PC-3 (cell line): Measurements from ENCODE around the gene ENG. TPM values are rescaled to one million over a fixed set of nuclear protein-coding genes. Genes with fewer than 3 reads are reported as not detected.

Source experiments
- ATAC-seq: fragments of 200-7000 bp; cut with Tn5 transposase; 2 replicates; pipeline ENCODE4 v1.9.1; 2020; ENCODE audit warnings: mild to moderate bottlenecking, moderate library complexity
- BruUV-seq: library from RNA; stranded (reverse); fragments of 400-500 nt; replicated peaks from 2 replicates; lab custom pipeline; 2021; lab: Mats Ljungman, UMichigan
- CTCF ChIA-PET: fragments of 300-600 bp; sonication (Branson Sonifier 250); formaldehyde crosslinking; loops from one replicate; lab custom pipeline; 2022; ENCODE audit warnings: antibody characterized with exemption; lab: Charles Lee
- POLR2A ChIA-PET: fragments of 300-600 bp; sonication (Branson Sonifier 250); formaldehyde crosslinking; loops from one replicate; lab custom pipeline; 2022; ENCODE audit warnings: antibody characterized with exemption; ENCODE audit not compliant: unreplicated experiment; lab: Charles Lee
- DNase-seq: peaks from one replicate; pipeline ENCODE4 v3.0.0-alpha.2; 2015
- H2AFZ ChIP-seq: fragments of 300-600 bp; sonication (generic); 2 replicates; pipeline ENCODE4 v1.6.0; 2016; ENCODE audit warnings: antibody characterized with exemption, low read length
- H3F3A ChIP-seq: fragments of 300-600 bp; sonication (generic); one replicate; pipeline ENCODE4 v1.6.0; 2017; ENCODE audit warnings: antibody characterized with exemption, low read length, control low read depth, mild to moderate bottlenecking; ENCODE audit not compliant: unreplicated experiment
- H3K27ac ChIP-seq: fragments of 300-600 bp; sonication (generic); 2 replicates; pipeline ENCODE4 v1.5.1; 2016; ENCODE audit warnings: mild to moderate bottlenecking, low read length
- H3K27me3 ChIP-seq: fragments of 300-600 bp; sonication (generic); 2 replicates; pipeline ENCODE4 v1.6.1; 2016; ENCODE audit warnings: low read length, mixed read lengths
- H3K36me3 ChIP-seq: fragments of 300-600 bp; sonication (generic); 2 replicates; pipeline ENCODE4 v1.6.1; 2016; ENCODE audit warnings: low read depth, mixed run types, low read length, mixed read lengths
- H3K4me1 ChIP-seq: fragments of 300-600 bp; sonication (generic); 2 replicates; pipeline ENCODE4 v1.5.1; 2016; ENCODE audit warnings: low read length; ENCODE audit not compliant: insufficient read depth
- H3K4me2 ChIP-seq: fragments of 300-600 bp; sonication (generic); 2 replicates; pipeline ENCODE4 v1.6.0; 2016; ENCODE audit warnings: low read length
- H3K4me3 ChIP-seq: fragments of 300-600 bp; sonication (generic); 2 replicates; pipeline ENCODE4 v1.5.1; 2016; ENCODE audit warnings: mild to moderate bottlenecking, low read length, mixed read lengths
- H3K79me2 ChIP-seq: fragments of 300-600 bp; sonication (generic); 2 replicates; pipeline ENCODE4 v1.6.1; 2017; ENCODE audit warnings: low read length, mixed read lengths
- H3K9ac ChIP-seq: fragments of 300-600 bp; sonication (generic); 2 replicates; pipeline ENCODE4 v1.6.0; 2016; ENCODE audit warnings: mild to moderate bottlenecking, low read length
- H3K9me2 ChIP-seq: fragments of 300-600 bp; sonication (generic); replicated peaks from 2 replicates; pipeline ENCODE4 v1.6.1; 2016; ENCODE audit warnings: mixed run types, low read length, mixed read lengths
- H3K9me3 ChIP-seq: fragments of 300-600 bp; sonication (generic); 2 replicates; pipeline ENCODE4 v1.6.1; 2016; ENCODE audit warnings: low read length, mixed read lengths
- H4K20me1 ChIP-seq: fragments of 300-600 bp; sonication (generic); 2 replicates; pipeline ENCODE4 v1.6.1; 2016; ENCODE audit warnings: low read length, mixed read lengths
- EZH2 ChIP-seq: fragments of 300-600 bp; sonication (generic); IDR thresholded peaks from one replicate; pipeline ENCODE4 v1.6.1; 2017; ENCODE audit warnings: antibody characterized with exemption, mild to moderate bottlenecking, low read length; ENCODE audit not compliant: unreplicated experiment
- EZH2phosphoT487 ChIP-seq: fragments of 300-600 bp; sonication (generic); IDR thresholded peaks from 2 replicates; pipeline ENCODE4 v1.6.1; 2018; ENCODE audit warnings: mild to moderate bottlenecking, antibody characterized with exemption, low read length, borderline replicate concordance
- intact Hi-C: fragments of 100-400 bp; cut with micrococcal nuclease; formaldehyde crosslinking; loops from 2 replicates; pipeline ENCODE4 v1.9.0; 2023
- total RNA-seq: library from RNA; depleted of rRNA; stranded (reverse); fragments of >200 nt; gene quantifications from 2 replicates; pipeline ENCODE4 v1.2.3, GENCODE V29; 2014
- TF ChIP-seq, protein P1 (sequence below): fragments of 300-600 bp; sonication (generic); conservative IDR thresholded peaks from 2 replicates; pipeline ENCODE4 v1.5.1; 2017; ENCODE audit warnings: antibody characterized with exemption, low read depth, mild to moderate bottlenecking, low read length

The ENG gene
- total RNA-seq, 1 experiment from 2014 or later = 1.1 TPM

- Histone ChIP-seq H3K9me3 (no peaks in the 10 kb centered on the region), H2AFZ (no peak overlapping the region), H3K27ac (no peak overlapping the region), H4K20me1 (no peaks in the 10 kb centered on the region), H3K9ac (no peak overlapping the region), H3K9me2 (no peaks in the 10 kb centered on the region), H3F3A (no peaks in the 10 kb centered on the region), H3K4me3 (no peak overlapping the region), H3K79me2 (no peaks in the 10 kb centered on the region), H3K4me2 (no peak overlapping the region), H3K4me1 (no peaks in the 10 kb centered on the region), H3K27me3 (no peaks in the 10 kb centered on the region), H3K36me3 (no peaks in the 10 kb centered on the region)
- ATAC-seq (no peak), DNase-seq (no peak)
- no peak for TF ChIP-seq EZH2phosphoT487
- no peak for TF ChIP-seq EZH2
- TF ChIP-seq, protein P1, sequence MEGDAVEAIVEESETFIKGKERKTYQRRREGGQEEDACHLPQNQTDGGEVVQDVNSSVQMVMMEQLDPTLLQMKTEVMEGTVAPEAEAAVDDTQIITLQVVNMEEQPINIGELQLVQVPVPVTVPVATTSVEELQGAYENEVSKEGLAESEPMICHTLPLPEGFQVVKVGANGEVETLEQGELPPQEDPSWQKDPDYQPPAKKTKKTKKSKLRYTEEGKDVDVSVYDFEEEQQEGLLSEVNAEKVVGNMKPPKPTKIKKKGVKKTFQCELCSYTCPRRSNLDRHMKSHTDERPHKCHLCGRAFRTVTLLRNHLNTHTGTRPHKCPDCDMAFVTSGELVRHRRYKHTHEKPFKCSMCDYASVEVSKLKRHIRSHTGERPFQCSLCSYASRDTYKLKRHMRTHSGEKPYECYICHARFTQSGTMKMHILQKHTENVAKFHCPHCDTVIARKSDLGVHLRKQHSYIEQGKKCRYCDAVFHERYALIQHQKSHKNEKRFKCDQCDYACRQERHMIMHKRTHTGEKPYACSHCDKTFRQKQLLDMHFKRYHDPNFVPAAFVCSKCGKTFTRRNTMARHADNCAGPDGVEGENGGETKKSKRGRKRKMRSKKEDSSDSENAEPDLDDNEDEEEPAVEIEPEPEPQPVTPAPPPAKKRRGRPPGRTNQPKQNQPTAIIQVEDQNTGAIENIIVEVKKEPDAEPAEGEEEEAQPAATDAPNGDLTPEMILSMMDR = no peak
- ChIA-PET CTCF (no interaction called here), POLR2A (no interaction called here)
- no TSS peak for BruUV-seq
- intact Hi-C loops = no loop called here
Observed at GRCh38 chr9:127865645-127866464, 11.4 kb upstream of the ENG start.

DNA sequence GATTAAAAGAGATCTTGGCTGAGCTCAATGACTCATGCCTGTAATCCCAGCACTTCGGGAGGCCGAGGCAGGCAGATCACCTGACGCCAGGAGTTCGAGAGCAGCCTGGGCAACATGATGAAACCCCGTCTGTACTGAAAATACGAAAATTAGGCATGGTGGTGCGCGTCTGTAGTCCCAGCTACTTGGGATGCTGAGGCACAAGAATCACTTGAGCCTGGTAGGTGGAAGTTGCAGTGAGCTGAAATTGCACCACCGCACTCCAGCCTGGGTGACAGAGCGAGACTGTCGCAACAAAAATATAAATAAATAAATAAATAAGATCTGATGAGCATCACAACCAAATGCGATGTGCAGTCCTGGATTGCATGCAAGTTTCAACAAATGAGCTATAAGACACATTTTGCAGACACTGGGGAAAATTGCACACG lies 8.7 kb upstream of the ENG start:
- Histone ChIP-seq H3K4me1 (no peaks in the 10 kb centered on the region), H3K9ac (no peak overlapping the region), H3K27ac (no peak overlapping the region), H3K9me3 (no peaks in the 10 kb centered on the region), H3K4me2 (no peak overlapping the region), H3K9me2 (no peaks in the 10 kb centered on the region), H3K36me3 (no peaks in the 10 kb centered on the region), H2AFZ (no peak overlapping the region), H3K79me2 (no peaks in the 10 kb centered on the region), H3K4me3 (no peak overlapping the region), H4K20me1 (no peaks in the 10 kb centered on the region), H3K27me3 (no peaks in the 10 kb centered on the region), H3F3A (no peaks in the 10 kb centered on the region)
- POLR2A ChIA-PET = no interaction called here
- ATAC-seq = no peak
- intact Hi-C loops = no loop called here
- CTCF ChIA-PET = no interaction called here
- DNase-seq = no peak
- TF ChIP-seq EZH2 = no peak
- TF ChIP-seq EZH2phosphoT487 = no peak
- TF ChIP-seq, protein P1 = no peak
- no TSS peak for BruUV-seq
